ENCODE results near the gene CTCF.

CTCF gene

GRCh38 chr16:67551091-67551490, 11.2 kb upstream of the CTCF start:
- DNase-seq, result no peak

DNA sequence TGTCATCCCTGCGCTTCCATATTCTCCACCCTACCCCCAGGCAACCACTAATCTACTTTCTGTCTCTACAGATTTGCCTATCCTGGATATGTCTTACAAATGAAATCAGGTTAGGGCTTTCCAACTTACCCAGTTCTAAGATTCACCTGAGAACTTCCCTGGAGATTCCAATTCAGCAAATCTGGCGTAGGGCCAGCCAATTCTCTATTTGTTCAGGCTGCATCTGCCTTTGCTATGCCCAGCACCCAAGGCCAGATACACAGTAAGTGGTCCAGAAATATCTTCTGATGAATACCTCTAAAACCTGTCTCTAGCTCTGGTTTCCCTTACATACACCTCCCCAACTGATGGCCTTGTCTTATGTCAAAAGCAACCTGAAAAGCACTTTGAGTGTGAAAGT, 10.4 kb upstream of the CTCF start:
- no peak for DNase-seq

- no peak for DNase-seq
Measured at GRCh38 chr16:67552476-67552875, 9.8 kb upstream of the CTCF start.

GRCh38 chr16:67555795-67556212, 6.5 kb upstream of the CTCF start:
- no peak for DNase-seq

- no peak for DNase-seq
Measured at GRCh38 chr16:67558859-67559258, 3.5 kb upstream of the CTCF start.

DNA sequence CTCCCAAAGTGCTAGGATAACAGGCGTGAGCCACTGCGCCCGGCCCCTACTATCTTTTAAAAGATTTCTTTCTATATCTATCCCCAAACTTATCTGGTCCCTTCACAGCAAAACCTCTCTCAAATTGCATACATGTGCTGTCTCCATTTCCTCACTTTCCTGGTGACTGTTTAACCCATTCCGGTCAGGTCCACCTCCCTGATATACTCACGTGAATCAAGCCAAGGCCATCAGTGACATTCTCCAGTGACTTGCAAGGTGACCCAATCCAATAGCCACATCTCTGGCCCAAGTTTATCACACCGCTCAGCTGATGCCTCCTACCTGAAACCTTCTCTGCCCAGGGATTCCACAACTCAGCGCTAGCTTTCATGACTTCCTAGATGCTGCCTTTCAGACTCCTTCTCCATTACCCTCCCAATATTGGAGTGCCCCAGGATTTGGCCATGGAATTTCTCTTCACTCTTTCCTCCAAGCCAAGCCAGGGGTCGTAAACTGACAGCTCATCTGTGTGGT, 1.4 kb upstream of the CTCF start:
- no peak for DNase-seq

DNA sequence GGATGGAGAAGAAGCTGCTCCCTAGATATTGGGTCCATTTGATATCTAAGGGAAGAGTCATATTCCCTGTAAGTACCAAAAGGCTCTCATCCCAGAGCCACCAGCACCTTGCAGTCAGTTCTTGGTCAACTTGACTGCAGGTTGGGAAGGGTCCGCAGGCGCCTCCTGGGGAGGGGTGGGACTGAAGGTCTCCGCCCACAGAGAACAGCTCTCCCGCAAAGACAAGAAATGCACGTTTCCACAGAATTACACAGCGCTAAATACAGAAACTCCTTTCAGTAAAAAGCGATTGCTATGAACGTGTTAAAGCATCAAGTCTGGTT, 864 bp upstream of the CTCF start:
- no peak for DNase-seq

DNA sequence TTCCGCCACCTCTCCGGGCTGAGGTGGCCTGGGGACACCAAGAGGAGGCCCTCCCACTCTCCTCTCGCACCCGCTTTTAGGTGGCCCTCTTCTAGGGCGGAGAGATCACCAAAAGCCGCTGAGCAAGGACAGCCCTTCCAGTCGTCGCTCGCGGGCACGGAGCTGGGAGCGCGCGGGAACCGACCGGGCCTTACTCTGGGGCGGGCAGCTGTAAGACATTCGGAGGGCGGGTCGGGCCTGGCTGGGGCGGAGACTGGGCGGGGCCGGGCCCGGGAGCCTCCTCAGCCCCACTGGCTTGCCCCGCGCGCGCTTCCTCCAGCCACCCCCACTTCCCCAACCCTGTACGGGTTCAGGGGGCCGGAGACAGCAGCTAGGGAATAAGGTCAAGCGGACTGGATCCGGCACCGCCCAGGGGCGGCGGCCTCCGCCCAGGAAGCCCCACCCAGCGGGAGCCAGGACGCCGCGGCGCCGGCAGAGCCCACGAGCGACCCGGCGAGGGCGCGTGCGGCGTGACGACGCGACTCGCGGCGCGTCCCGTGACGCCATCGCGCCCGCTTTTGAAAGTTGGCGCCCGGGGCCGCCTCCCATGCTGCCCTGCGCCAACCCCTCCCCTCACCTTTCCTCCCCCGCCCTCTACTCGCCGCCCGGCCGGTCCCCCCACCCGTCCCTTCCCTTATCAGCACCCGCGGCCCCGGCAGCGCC, 351 bp upstream of the CTCF start:
- DNase-seq, result peak; percentile 87

GRCh38 chr16:67562918-67563707, 787 bp downstream of the CTCF start:
- no peak for DNase-seq

DNA sequence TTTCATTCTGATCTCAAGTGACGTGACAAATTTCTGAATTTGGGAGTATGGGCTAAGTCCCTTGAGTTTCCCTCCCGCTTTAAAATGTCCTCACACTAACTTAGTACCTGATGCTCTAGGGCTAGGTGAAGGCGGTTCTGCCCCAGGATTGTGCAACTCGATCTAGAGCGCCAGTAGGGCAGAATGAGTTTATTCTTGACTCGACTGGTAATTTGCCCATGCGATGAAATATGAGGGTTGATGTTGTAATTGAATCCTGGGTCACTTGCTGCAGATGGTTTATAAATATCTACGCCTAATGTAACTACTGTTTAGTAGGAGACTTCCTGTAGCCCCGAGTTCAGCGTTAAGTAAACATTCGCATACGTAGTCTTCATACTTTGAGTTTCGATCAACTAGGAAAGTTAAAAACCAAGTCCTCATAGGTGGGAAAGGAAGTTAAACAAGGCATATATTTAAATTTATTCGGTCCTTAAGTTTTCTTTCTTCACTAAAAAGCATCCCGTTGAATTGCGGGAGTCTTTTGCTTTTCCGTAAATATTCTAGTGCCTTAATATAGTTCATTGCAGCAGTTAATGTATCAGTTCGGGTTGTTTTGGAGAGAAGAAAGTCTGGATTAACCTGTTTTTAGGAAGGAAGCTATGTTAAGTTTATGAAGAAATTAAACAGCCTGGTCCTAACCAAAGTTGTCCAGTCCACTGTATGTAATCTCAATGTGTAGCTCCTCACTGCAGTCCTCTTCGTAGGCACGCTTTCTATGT, 1.6 kb downstream of the CTCF start:
- peak; percentile 39 for DNase-seq

DNA sequence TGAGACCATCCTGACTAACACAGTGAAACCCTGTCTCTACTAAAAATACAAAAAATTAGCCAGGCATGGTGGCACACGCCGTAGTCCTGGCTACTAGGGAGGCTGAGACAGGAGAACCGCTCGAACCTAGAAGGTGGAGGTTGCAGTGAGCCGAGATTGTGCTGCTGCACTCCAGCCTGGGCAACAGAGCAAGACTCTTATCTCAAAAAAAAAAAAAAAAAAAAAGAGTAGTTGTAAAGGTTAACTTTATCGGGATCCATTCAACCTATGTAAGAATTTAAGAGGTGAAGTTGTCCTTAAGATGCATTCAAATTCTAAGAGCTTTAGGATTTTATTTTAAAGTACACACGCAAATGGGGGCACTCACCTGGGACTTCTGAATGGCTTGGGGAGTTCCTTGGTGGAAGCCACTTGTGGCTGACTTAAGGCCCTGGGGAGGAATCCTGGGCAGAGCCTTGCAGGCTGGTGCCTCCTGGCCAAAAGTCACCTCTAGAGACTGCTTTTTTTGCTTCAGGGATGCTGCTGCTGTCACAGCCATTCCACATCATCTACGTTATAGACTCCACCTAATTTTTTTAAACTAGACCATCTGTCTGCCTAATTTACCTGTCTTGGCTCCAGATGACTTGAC, 3.3 kb downstream of the CTCF start:
- DNase-seq, result no peak

DNA sequence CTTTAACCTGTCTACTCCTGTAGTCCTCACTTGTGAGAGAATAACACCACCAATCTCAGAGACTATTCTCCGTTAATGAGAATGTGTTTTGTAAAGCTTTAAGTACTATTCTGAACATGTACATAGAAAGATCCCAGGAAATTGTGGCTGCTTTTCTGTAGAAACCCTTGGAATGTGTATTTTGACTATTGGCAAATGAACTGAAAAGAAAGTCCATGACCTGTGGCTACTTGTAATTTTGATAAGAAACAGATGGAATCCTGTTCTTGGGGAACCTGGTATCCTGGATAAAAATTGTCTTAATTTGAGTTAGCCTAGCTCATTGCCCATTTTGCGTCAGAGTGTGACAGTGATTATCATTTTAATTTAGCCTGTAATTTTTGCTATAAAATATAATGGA, 9.1 kb downstream of the CTCF start:
- DNase-seq, result no peak

DNA sequence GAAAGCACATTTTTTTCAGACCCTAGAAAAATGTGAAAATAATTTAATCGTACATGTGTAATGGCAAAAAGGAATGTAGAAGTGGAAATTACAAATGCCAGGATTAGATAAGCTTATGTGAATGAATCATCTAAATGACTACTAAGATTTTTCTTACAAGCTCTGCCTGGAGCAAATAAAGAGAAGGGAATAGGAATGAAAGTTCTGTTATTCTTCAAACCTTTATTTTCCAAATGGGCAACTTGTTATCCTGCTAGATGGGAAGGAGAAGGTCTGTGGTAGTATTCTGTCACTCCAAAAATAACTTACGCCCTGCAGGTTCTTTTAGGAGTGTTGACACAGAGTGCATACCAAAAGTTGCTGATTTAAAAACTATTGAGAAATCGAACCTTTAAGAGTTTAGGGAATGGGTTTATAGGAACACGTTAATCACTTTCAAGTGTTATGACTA, 9.7 kb downstream of the CTCF start:
- DNase-seq, result no peak

DNA sequence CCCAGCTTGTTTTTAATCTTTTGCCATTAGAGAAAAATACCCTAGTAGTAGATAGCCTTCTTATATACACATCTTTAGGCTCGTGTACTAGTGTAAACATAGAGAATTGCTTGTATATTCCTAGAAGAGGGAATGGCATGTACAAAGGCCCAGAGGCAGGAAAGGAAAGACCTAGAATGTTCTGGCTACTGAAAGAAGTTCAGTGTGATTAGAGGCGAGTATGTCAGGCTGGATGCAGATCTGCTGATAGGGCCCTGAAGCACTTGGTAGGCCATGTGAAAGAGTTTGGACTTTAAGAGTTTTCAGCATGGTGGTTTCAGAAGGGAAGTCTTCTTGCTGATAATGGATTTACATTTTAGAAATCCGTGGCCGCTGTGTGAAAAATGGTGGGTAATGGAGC, 17.4 kb downstream of the CTCF start:
- no peak for DNase-seq

- no peak for DNase-seq
Measured at GRCh38 chr16:67580202-67580601, 17.9 kb downstream of the CTCF start.

DNA sequence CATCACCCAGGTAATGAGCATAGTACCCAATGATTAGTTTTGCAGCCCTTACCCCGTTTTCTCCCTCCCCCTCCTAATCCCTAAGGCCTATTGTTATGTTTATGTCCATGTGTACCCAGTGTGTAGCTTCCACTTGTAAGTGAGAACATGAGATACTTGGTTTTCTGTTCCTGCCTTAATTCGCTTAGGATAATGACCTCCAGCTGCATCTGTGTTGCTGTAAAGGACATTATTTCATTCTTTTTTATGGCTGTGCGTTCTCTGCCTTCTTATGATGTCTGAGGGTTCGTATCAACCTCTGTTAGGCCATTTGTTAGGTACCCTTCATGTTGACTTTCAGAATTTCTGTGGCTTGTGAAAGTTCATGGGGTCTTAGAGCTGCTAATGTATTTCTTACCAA, 31.0 kb downstream of the CTCF start:
- DNase-seq, result no peak

GRCh38 chr16:67593701-67594100, 31.4 kb downstream of the CTCF start:
- DNase-seq, result no peak

DNA sequence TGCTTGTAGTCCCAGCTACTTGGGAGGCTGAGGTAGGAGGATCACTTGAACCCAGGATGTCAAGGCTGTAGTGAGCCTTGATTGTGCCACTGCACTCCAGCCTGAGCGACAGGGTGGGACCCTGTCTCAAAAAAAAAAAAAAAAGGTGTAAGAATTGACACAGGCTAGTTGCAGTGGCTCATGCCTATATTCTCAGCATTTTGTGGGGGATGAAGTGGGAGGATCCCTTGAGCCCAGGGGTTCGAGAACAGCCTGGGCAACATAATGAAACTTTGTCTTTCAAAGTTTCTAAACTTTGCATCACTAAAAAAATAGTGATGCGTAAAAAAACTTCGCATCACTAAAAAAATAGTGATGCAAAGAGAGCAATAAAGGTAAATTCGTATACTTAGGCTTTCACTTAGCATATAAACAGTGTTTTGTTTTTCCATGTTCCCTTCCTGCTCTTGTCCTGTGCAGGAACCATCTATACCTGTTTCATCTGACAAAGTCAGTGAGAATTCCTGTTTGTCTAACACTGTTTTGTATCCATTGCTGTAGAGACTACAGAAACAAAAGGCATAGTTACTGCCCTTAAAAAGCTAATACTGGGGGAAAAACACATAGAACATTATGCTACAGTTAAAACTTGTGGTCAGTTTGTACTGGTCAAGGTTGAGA, 32.1 kb downstream of the CTCF start:
- DNase-seq, result no peak

GRCh38 chr16:67594956-67595355, 32.6 kb downstream of the CTCF start:
- no peak for DNase-seq

- DNase-seq, result no peak
Measured at GRCh38 chr16:67598527-67598926, 36.2 kb downstream of the CTCF start.

DNA sequence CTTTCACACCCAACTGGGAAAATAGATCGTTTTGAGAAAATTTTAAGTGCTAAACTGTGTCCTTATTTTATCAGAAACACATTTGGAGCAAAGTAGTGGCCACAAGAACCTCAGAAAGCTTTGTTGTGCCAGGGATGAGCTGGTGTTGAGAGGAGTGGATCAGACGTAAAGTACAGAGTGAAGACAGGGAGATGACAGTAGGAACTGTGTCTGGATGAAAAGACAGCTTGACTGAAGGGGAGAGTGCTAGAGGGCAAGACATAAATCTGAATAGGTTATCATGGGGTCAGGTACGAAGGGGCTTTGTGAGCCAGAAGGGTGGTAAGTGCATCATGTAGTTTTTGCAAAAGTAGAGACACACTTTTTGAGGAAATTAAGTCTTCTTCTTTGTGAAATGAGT, 43.3 kb downstream of the CTCF start:
- no peak for DNase-seq

GRCh38 chr16:67606632-67607031, 44.3 kb downstream of the CTCF start:
- DNase-seq, result no peak

GRCh38 chr16:67608364-67608763, 46.0 kb downstream of the CTCF start:
- DNase-seq, result no peak
